ENCODE results near the gene FAM168A. TPM values are rescaled to one million over a fixed set of nuclear protein-coding genes. Genes with fewer than 3 reads are reported as not detected.

FAM168A gene
- total and polyA plus RNA-seq, 10 of the 15 experiments (the other 5 are each of a cell fraction or from before 2014, with no cell fraction given) = 1.7 to 20.0 (median 10.0) TPM

- POLR2A ChIA-PET = interaction anchor here (0.6 to 0.9 kb wide), 2 partner anchors 45 to 226 kb away, joined by 3 read pairs; no protein-coding TSS in a partner anchor
- BruUV-seq (replicated peaks) = TSS peak; percentile 6
- FAIRE-seq = no peak
Measured at GRCh38 chr11:73396251-73396930, 201.5 kb downstream of the FAM168A start.

GRCh38 chr11:73395297-73396208 is 202.4 kb downstream of the FAM168A start:
- no peak for FAIRE-seq
- ChIA-PET CTCF (interaction anchor here (1.1 to 25.6 kb wide), 5 partner anchors 10 to 266 kb away, joined by 3 to 400 read pairs (median 5); no protein-coding TSS in a partner anchor), POLR2A (no interaction called here), RAD21 (ENCODE audit: unreplicated experiment) (interaction anchor here (1.3 kb wide), 1 partner anchor 44 kb away, joined by 6 read pairs; no protein-coding TSS in a partner anchor), SMC1A (ENCODE audit: uncharacterized antibody, unreplicated experiment) (interaction anchor here (1.4 to 3.8 kb wide), 3 partner anchors 12 to 266 kb away, joined by 4 to 19 read pairs (median 8); no protein-coding TSS in a partner anchor)
- Histone ChIP-seq H3K9ac (ENCODE audit: control insufficient read depth, insufficient read depth, low read length) (no peak overlapping the region), H3K4me3 (no peak overlapping the region), H3K79me2 (ENCODE audit: control insufficient read depth, insufficient read depth, low read length) (peaks cover 2% of the 10 kb centered on the region), H3K4me2 (ENCODE audit: control insufficient read depth, insufficient read depth) (no peak overlapping the region), H3K27me3 (replicated peaks in 1 of 2; ENCODE audit: control insufficient read depth in 2 of 2, insufficient read depth in 2 of 2, low read length in 1 of 2) (no peaks in the 10 kb centered on the region), H3K9me3 (replicated peaks; ENCODE audit: control insufficient read depth, insufficient read depth, low read length) (no peaks in the 10 kb centered on the region), H3K27ac (ENCODE audit: control insufficient read depth, insufficient read depth) (no peak overlapping the region), H3K4me1 (ENCODE audit: control insufficient read depth, insufficient read depth, low read length) (no peaks in the 10 kb centered on the region), H3K36me3 (ENCODE audit: control insufficient read depth in 2 of 2, insufficient read depth in 2 of 2, low read length in 1 of 2) (peaks cover 25 to 62% of the 10 kb centered on the region in 2 experiments), H4K20me1 (ENCODE audit: control insufficient read depth, insufficient read depth) (no peaks in the 10 kb centered on the region), H2AFZ (ENCODE audit: control insufficient read depth, low read depth, low read length) (no peak overlapping the region)
- no TSS peak for BruUV-seq (replicated peaks)
- DNase-seq (ENCODE audit: low read depth, low spot score) = no peak
- ATAC-seq = no peak
- 95% methylated on average over 22 of the region's 22 CpGs for WGBS (ENCODE audit: insufficient coverage, insufficient replicate concordance, low lambda C conversion rate, missing lambda C conversion rate)
- TF ChIP-seq POLR2AphosphoS2 (IDR thresholded peaks at IDR 0.05; ENCODE audit: low read depth, low read length) = 0 out of 2 replicates have a peak, but pooled peaks have one; percentile 51
- no peak for TF ChIP-seq ATF3 (IDR thresholded peaks at IDR 0.05; ENCODE audit: borderline replicate concordance, extremely low read depth, low read depth, low read length)
- TF ChIP-seq POLR2A (IDR thresholded peaks at IDR 0.05; ENCODE audit: low read depth, low read length) = peak; percentile 58; the same call in 1 of the 2 replicates
- TF ChIP-seq SRF (IDR thresholded peaks at IDR 0.05; ENCODE audit: low read depth in 2 of 2, low read length in 2 of 2) = 0 out of 4 replicates have a peak, but pooled peaks of 1 of the 2 experiments have one; percentile 1
- intact Hi-C loops (cut with micrococcal nuclease; ENCODE audit: unreplicated experiment) (no loop called here), in situ Hi-C loops (cut with MboI) (no loop called here)

More at GRCh38 chr11:73396251-73396930, 201.5 kb downstream of the FAM168A start:
- Histone ChIP-seq H3K27me3 (replicated peaks in 1 of 2; ENCODE audit: control insufficient read depth in 2 of 2, insufficient read depth in 2 of 2, low read length in 1 of 2) (no peaks in the 10 kb centered on the region), H3K79me2 (ENCODE audit: control insufficient read depth, insufficient read depth, low read length) (no peaks in the 10 kb centered on the region), H3K4me1 (ENCODE audit: control insufficient read depth, insufficient read depth, low read length) (no peaks in the 10 kb centered on the region), H3K9me3 (replicated peaks; ENCODE audit: control insufficient read depth, insufficient read depth, low read length) (no peaks in the 10 kb centered on the region), H3K4me3 (no peak overlapping the region), H4K20me1 (ENCODE audit: control insufficient read depth, insufficient read depth) (no peaks in the 10 kb centered on the region), H3K36me3 (ENCODE audit: control insufficient read depth in 2 of 2, insufficient read depth in 2 of 2, low read length in 1 of 2) (peaks cover 25 to 55% of the 10 kb centered on the region in 2 experiments), H2AFZ (ENCODE audit: control insufficient read depth, low read depth, low read length) (no peak overlapping the region), H3K9ac (ENCODE audit: control insufficient read depth, insufficient read depth, low read length) (no peak overlapping the region), H3K27ac (ENCODE audit: control insufficient read depth, insufficient read depth) (no peak overlapping the region), H3K4me2 (ENCODE audit: control insufficient read depth, insufficient read depth) (no peak overlapping the region)
- no peak for TF ChIP-seq KLF5 (IDR thresholded peaks at IDR 0.05; ENCODE audit: partially characterized antibody)
- no peak for TF ChIP-seq ZNF384 (IDR thresholded peaks at IDR 0.05; ENCODE audit: borderline replicate concordance, low read depth, low read length)
- no peak for TF ChIP-seq SREBF1 (IDR thresholded peaks at IDR 0.05; ENCODE audit: low read length)
- TF ChIP-seq CBFB (IDR thresholded peaks at IDR 0.05; ENCODE audit: low read depth) = no peak
- no peak for TF ChIP-seq ZNF622 (IDR thresholded peaks at IDR 0.05)
- TF ChIP-seq NFIC (IDR thresholded peaks at IDR 0.05; ENCODE audit: low read depth, low read length) = no peak
- DNase-seq (ENCODE audit: low read depth, low spot score) (no peak), ATAC-seq (no peak)
- SMC1A ChIA-PET (ENCODE audit: uncharacterized antibody, unreplicated experiment) = interaction anchor here (1.4 to 3.8 kb wide), 3 partner anchors 13 to 265 kb away, joined by 4 to 19 read pairs (median 8); no protein-coding TSS in a partner anchor
- RAD21 ChIA-PET (ENCODE audit: unreplicated experiment) = interaction anchor here (0.7 to 1.4 kb wide), 4 partner anchors 11 to 89 kb away, joined by 3 to 6 read pairs (median 3); no protein-coding TSS in a partner anchor
- intact Hi-C loops (cut with micrococcal nuclease; ENCODE audit: unreplicated experiment) = no loop called here
- in situ Hi-C loops (cut with MboI) = no loop called here
- CTCF ChIA-PET = interaction anchor here (0.6 to 25.6 kb wide), 7 partner anchors 11 to 265 kb away, joined by 3 to 400 read pairs (median 3); no protein-coding TSS in a partner anchor
- WGBS (ENCODE audit: insufficient coverage, insufficient replicate concordance, low lambda C conversion rate, missing lambda C conversion rate) = 81% methylated on average over 6 of the region's 6 CpGs
